NCI-H1105 (cell line): ENCODE data around the gene OR51L1.
"Not testable (repeated sequence)": the region's sequence is repeated elsewhere in the genome, so short reads cannot be mapped to it uniquely, and the experiment has no call there.

ENCODE experiments used
- DNase-seq: peaks from one replicate; lab custom pipeline; 2025; lab: John Stamatoyannopoulos, UW

OR51L1 gene, protein sequence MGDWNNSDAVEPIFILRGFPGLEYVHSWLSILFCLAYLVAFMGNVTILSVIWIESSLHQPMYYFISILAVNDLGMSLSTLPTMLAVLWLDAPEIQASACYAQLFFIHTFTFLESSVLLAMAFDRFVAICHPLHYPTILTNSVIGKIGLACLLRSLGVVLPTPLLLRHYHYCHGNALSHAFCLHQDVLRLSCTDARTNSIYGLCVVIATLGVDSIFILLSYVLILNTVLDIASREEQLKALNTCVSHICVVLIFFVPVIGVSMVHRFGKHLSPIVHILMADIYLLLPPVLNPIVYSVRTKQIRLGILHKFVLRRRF

DNA sequence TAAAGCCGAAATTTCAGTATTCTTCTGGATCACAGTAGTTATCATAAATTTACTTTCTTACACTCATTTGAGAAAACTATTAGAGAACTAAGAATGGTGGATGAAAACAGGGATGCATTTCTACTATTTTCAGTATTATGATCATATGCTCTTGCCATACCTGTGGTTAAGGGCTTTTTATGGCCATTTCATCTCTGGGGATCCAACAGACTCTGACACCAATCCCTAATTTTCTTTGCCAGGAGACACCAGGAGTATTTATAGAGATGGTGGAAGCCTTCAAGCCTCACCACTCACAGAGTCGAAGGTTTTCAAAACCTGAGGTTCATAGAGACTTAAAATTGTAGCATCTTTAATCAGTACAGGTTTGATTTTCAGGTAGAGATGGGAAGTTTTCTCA is at the start of gene OR51L1:
Gene OR51L1, plus strand, starts transcription at position 301 of the 400 bp plus-strand sequence. CDS start 4,132 bp downstream, outside the sequence.
- no peak for DNase-seq

DNA sequence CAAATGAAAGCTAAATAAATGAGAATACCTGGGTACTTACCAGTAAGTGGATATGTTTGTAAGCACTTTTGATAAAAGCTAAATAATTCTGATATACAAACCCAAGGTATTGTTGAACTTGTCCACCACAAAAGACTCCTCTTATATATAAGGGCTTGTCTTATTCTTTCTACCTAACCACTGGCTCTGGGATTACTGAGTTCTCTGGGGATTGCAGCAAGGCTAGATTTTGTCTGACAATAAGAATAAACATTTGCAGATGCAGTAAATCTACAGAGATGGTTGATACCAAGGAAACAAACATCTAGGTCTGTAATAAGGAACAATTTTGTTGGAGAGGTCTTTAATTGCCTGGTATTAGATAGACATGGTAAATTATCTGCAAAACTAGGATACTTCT is 47.1 kb upstream of the OR51L1 start, which contains the start of gene OR51A4:
Gene OR51A4, minus strand, starts transcription at position 101 of the 400 bp plus-strand sequence. CDS start 505 bp downstream, outside the sequence.
- no peak for DNase-seq

DNA sequence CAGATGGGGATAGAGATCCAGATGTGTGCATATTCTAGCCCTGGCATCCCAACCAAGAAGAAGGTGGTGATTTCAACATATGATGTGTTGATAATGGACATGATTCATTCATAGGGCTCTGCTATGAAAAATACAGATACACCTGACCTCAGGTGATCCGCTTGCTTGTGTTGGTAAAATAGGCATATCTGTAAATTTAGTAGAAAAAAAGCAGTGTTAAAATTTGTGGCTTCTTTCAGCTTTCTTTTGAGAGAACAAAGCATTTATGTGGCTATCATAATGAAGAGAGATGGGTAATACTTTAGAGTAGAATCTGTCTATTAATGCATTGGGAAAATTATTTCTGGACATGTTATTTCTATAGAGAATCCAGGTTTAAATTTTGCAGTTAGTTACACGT is 39.0 kb upstream of the OR51L1 start, which contains the start of gene OR51A2:
Gene OR51A2, minus strand, starts transcription at position 101 of the 400 bp plus-strand sequence. Its CDS starts 0 bp downstream, at position 101.
- DNase-seq = not testable (repeated sequence)

DNA sequence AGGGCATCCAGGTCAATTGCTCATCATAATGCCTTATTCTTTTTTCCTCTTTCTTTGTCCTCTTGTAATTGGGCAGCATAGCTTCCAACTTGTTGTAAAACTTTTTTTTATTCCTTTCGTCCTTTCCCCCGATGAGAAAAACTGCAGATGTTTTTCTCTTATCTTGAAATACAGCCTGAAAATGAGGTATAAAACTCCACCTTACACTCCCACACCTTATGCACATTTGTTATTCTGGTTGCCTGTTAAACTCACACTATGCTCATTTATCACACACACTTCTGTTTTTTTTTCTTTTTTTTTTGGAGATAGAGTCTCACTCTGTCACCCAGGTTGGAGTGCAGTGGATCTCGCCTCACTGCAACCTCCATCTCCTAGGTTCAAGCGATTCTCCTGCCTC is 37.3 kb upstream of the OR51L1 start:
- no peak for DNase-seq

- no peak for DNase-seq
Measured at GRCh38 chr11:4960877-4961276, 33.8 kb upstream of the OR51L1 start.

DNA sequence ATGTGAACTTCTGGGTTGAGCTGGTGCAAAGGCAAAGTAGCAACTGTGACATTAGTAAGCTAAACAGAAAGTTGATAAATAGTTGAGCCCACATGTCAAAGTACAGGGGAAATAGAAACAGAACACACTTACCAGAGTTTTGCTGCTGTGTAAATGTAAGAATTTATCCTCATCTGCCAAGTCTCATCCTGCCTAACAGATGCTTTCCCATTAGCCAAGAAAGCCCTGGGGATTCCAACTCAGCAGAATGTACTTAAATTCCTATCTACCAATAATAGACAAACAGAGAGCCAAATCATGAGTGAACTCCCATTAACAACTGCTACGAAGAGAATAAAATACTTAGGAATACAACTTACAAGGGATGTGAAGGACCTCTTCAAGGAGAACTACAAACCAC is 31.8 kb upstream of the OR51L1 start:
- no peak for DNase-seq

- DNase-seq = no peak
Measured at GRCh38 chr11:4975436-4975835, 19.2 kb upstream of the OR51L1 start.

- DNase-seq = peak; percentile 21
Measured at GRCh38 chr11:4979036-4979435, 15.6 kb upstream of the OR51L1 start.

DNA sequence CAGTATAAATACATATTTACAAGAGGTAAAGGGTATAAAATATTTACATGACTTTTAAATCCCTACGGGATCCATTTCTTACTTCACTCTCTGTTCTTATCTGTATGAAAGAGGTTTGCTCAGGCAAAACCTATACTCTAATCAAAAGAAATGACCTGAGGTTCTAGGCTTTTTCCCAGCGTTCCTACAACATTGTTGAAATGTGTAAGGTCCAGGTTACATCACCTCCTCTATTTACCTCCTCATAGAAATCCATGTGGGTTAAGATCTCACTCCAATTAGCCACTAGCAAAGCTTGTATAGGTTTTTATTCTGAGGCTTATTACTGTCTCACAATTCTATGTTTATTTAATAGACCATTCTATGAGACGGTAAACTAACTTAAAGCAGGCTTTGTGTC is 12.0 kb upstream of the OR51L1 start:
- no peak for DNase-seq

DNA sequence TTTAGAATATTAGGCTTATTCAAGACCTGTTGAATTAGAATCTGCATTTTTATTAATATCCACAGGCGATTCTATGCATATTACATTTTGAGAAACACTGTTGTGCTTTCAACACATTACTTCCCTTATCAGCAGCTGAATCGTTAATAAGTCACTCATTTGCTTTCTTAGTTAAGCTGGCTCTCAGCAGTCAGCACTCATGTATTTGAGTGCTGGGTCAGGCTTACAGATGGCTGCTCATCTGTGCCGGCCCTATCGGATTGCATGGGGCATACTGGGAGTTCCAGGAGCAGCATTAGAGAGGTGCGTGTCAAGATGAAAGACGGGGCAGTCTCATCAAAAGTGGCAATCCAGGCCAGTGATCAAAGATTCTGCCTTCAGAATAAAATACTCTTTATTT is 10.8 kb upstream of the OR51L1 start:
- no peak for DNase-seq

GRCh38 chr11:4991060-4991459 is 3.6 kb upstream of the OR51L1 start:
- no peak for DNase-seq

- peak; percentile 65 for DNase-seq
Measured at GRCh38 chr11:5004424-5005274, 10.0 kb downstream of the OR51L1 start.

DNA sequence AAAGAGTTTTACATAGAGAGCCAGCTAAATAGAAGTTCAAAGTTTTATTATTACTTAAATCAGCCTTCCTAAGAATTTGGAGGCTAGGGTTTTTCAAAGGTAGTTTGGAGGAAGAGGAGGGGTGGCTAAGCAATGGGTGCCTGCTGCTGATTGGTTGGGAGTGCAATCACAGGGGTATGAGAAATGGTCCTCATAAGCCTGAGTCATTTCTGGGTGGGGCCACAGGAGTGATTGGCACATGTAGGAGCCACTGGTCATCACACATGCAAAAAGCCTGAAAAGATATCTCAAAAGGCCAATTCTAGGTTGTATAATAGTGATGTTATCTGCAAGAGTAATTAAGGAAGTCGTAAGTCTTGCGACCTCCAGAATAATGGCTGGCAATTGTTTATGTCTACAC is 12.9 kb downstream of the OR51L1 start:
- DNase-seq = no peak

GRCh38 chr11:5011254-5011653 is 16.6 kb downstream of the OR51L1 start:
- no peak for DNase-seq

- no peak for DNase-seq
Measured at GRCh38 chr11:5013012-5013411, 18.4 kb downstream of the OR51L1 start.

DNA sequence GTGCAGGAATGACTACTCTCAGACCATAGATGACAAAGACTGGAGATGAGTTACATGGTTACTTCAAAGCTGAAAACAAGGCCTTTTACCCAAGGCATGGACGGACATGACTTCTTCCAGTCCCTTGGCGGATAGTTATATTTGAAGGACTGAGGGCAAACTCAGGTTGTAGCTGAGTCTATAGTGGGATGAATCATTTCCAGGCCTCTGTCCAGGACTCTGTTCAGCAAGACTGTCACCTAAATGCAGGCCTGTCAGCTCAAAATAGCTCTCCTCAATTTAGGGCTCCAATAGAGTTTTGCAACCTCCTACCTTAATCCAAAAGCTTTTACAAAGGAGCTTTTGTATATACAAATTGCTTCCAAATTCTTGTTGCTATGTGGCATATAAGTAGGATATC is 27.3 kb downstream of the OR51L1 start:
- DNase-seq = no peak

DNA sequence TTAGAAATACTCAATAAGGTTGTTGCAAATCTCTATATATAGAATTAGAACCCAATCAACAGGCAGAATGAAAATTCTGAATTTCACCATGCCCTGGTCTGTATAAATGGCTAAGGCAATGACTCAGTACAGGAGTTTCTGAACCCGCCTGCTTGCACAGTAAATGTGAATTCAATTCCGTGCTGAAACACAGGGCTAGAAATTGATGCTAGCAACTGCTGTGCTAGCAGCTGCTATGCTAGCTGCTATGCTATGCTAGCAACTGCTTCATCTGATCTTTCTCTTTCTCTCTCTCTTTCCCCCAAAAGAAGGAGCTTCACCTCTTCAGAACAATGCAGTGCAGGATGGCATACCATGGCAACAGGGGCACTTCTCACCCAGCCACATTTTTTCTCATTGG is 42.0 kb downstream of the OR51L1 start:
- DNase-seq = no peak

DNA sequence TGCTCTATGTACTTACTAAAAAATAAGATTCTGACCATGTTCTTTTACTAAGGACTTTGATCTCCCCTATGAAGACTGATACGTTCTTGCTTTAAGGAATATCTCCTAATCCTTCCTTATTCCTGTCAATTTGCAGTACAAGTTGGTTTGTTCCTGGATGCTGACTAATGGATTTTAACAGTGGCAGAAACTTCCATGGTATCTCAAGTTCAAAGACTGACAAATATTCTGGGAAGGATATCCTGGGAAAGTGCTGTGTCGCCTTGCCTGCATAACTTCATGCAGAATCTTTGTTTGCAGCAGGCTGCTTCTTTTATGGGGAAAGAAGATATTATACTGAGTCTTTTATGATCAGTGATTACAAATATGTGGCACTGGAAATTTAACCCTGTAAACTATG is 43.3 kb downstream of the OR51L1 start:
- DNase-seq = no peak

DNA sequence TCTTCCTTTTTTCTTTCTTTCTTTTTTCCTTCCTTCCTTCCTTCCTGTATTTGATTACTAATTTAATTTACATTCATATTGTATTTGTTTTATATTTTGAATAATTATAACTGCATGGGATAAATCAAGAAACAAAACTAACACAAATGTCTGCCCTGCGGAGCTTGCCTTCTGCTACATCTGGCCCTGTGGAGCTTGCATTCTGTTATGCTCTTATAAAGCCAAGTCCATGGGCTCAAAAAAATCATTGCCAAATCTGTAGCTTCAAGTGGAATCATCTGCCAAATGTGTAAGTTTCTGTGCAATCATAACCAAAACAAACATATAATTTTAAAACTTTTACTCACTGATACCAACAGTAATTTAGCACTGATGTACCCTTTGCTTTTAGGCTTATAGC is 43.7 kb downstream of the OR51L1 start:
- DNase-seq = no peak

GRCh38 chr11:5040876-5041275 is 46.2 kb downstream of the OR51L1 start:
- DNase-seq = no peak

DNA sequence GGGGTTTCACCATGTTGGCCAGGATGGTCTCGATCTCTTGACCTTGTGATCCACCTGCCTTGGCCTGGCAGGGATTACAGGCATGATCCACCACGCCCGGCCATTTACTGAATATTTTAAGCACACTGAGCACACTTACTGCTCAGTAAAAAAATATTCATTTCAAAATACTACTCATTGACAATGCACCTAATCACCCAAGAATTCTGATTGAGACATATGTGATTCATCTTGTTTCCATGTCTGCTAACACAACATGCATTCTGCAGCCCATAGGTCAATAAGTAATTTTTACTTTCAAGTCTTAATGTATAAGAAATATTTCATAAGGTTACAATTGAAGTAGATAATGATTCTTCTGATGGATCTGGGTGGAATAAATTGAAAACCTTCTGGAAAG is 47.4 kb downstream of the OR51L1 start:
- DNase-seq = no peak

- DNase-seq = no peak
Measured at GRCh38 chr11:5043380-5043779, 48.7 kb downstream of the OR51L1 start.

DNA sequence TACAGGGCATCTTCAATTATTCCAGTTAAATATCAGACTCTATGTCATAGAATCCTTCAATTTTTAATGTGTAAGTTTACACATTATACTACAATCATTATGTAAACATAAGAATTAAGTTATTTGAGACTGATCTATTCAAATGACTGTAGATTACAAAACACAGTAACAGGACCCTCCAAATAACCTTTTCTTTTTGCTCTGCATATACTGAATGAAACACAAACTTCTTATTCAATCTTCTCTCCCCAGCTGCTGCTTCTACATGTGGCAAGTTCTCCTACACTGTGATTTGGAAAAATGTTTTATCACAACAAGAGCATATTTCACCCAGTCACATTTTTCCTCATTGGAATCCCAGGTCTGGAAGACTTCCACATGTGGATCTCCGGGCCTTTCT is 51.6 kb downstream of the OR51L1 start, which contains the start of gene OR52J3:
Gene OR52J3, plus strand, starts transcription at position 301 of the 400 bp plus-strand sequence. Its CDS starts 0 bp downstream, at position 301.
- no peak for DNase-seq
